Astrocyte of the cerebellum (primary cell): ENCODE measurements around the gene PDE4DIP.
A peak's percentile ranks its signal among the peaks of the same experiment; 100 is the strongest.
"Not testable (repeated sequence)": the region's sequence is repeated elsewhere in the genome, so short reads cannot be mapped to it uniquely, and the experiment has no call there.

Source experiments
- DNase-seq: peaks from one replicate; pipeline ENCODE4 v3.0.0-alpha.2; 2011; ENCODE audit warnings: low read depth
- H3K4me3 ChIP-seq: 2 replicates; pipeline ENCODE4 v1.5.1; 2011; ENCODE audit warnings: mild to moderate bottlenecking, low read depth, low read length, moderate library complexity
- in situ Hi-C: cut with HindIII; loops from 2 replicates; pipeline ENCODE4 v1.10.0; 2017; ENCODE audit warnings: low sequenced_read_pairs

Gene PDE4DIP

GRCh38 chr1:148952253-148952937, 108.2 kb downstream of the PDE4DIP start:
- peak overlapping the region; percentile 51 for H3K4me3 ChIP-seq
- in situ Hi-C loops, DNase-seq: not testable (repeated sequence)

- H3K4me3 ChIP-seq, result peak overlapping the region; percentile 51
- DNase-seq, result peak; percentile 2
- in situ Hi-C loops, result not testable (repeated sequence)
Observed at GRCh38 chr1:148952938-148953616, 108.8 kb downstream of the PDE4DIP start.

- DNase-seq, in situ Hi-C loops: not testable (repeated sequence)
- H3K4me3 ChIP-seq, result peak overlapping the region; percentile 51
Observed at GRCh38 chr1:148953730-148954129, 109.5 kb downstream of the PDE4DIP start.

DNA sequence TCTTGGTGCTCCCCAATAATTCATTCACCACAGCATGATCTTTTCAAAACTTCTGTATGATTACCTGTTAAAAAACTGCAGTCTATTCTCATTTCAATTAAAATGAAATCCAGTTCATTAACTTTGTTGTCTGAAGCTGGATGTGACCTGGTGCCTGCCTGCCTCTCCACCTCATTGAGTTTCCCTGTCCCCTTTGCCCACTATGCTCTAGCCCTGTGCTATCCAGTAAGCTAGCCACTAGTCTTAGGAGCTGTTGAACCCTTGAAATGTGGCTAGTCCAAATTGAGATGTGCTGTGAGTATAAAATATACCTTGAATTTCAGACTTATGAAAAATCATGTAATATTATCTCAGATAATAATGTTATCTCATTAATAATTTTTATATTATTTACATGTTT, 114.1 kb downstream of the PDE4DIP start:
- DNase-seq, in situ Hi-C loops, H3K4me3 ChIP-seq: not testable (repeated sequence)

DNA sequence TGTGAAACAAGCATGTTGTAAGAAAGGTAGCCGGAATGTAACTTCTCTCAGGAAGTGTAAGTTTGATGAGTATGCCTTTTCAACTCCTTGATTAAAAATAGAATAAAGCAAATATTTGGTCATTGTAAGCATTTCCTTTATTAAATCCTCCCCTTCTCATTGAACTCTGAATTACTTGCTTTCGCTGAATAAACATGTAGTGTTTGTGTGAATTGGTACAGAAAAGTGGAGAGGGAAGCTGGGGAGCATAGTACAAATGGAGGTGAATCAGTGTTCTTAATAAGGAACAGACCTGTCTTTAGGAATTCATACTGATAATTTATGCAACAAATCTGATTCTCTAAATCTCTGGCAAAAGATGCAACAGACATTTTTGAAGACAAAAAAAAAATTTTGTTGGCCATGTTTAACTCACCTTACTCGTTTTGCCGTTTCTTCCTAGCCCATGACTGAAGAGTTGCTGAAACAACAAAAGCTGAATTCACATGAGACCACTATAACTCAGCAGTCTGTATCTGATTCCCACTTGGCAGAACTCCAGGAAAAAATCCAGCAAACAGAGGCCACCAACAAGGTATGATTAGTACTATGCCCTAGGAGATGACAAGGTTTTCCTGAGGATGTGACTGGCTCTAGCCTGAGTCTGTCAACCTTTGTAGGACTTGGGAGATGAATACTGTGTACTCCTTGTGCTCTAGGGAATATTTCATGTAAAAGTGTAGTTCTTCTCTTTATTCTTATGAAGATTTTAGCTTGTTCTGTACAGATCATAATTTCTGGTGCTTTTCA, 116.2 kb downstream of the PDE4DIP start:
- H3K4me3 ChIP-seq, DNase-seq, in situ Hi-C loops: not testable (repeated sequence)

DNA sequence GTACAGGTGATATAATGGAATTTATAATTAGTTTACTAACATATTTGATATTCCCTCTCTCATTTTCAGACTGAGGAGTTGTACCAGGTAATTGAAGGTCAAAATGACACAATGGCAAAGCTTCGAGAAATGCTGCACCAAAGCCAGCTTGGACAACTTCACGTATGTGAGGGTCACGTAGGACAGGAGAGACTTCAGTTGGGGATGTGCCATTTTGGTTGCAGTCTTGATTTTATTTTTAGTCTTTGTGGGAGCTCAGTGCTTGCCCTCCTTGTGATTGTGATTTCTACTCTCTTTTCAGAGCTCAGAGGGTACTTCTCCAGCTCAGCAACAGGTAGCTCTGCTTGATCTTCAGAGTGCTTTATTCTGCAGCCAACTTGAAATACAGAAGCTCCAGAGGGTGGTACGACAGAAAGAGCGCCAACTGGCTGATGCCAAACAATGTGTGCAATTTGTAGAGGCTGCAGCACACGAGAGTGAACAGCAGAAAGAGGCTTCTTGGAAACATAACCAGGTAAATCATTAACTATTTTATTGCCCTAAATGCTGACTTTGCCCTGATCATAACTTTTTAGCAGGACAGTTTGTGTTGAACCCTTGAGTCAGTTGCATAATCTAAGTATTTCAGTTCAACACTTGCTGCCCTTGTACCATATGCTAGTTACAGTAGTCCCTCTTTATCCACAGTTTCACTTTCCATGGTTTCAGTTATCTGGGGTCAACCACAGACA, 118.1 kb downstream of the PDE4DIP start:
- in situ Hi-C loops, H3K4me3 ChIP-seq, DNase-seq: not testable (repeated sequence)

DNA sequence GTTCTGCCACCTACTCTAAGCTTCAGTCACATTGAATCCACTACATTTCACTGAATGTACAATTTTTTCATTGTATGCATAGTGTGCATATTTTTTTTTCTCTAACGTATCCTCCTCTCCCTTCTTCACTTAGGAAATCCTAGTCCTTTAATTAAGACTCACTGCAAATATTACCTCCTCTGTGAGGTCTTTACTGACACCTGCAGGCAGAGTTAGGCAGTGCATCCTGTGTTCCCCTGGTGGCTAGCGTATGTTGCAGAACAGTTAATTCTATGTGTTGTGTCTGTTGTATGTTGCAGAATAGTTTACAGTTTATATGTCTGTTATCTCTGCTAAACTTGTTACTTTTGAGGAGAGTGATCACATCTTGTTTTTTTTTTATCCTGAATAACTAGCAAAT, 121.9 kb downstream of the PDE4DIP start:
- DNase-seq, in situ Hi-C loops, H3K4me3 ChIP-seq: not testable (repeated sequence)

DNA sequence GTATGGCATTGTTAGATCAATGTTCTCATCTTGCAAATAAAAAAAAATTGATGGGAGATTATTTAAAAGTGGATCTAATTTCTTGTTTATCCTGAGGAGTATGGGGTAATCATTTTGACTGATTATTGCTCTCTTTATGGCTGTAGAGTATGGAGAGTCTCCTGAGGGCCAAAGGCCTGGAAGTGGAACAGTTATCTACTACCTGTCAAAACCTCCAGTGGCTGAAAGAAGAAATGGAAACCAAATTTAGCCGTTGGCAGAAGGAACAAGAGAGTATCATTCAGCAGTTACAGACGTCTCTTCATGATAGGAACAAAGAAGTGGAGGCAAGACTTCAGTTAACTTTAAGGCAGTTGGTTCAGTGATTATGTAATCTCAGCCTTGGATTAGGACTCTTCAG, 123.4 kb downstream of the PDE4DIP start:
- DNase-seq, in situ Hi-C loops, H3K4me3 ChIP-seq: not testable (repeated sequence)

DNA sequence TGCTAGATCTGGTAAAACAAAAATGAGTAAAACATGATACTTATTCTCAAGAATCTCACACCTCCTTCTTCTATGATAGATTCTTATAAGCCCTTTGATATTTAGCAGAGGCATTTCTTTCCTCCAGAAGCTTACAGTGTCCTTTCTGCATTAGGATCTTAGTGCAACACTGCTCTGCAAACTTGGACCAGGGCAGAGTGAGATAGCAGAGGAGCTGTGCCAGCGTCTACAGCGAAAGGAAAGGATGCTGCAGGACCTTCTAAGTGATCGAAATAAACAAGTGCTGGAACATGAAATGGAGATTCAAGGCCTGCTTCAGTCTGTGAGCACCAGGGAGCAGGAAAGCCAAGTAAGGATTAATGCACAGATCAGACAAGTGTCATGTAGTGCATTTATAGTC, 124.5 kb downstream of the PDE4DIP start:
- in situ Hi-C loops, DNase-seq, H3K4me3 ChIP-seq: not testable (repeated sequence)

GRCh38 chr1:148969126-148969525, 124.9 kb downstream of the PDE4DIP start:
- in situ Hi-C loops, DNase-seq, H3K4me3 ChIP-seq: not testable (repeated sequence)

GRCh38 chr1:148975453-148975852, 131.2 kb downstream of the PDE4DIP start:
- DNase-seq, result peak; percentile 18
- H3K4me3 ChIP-seq, in situ Hi-C loops: not testable (repeated sequence)

DNA sequence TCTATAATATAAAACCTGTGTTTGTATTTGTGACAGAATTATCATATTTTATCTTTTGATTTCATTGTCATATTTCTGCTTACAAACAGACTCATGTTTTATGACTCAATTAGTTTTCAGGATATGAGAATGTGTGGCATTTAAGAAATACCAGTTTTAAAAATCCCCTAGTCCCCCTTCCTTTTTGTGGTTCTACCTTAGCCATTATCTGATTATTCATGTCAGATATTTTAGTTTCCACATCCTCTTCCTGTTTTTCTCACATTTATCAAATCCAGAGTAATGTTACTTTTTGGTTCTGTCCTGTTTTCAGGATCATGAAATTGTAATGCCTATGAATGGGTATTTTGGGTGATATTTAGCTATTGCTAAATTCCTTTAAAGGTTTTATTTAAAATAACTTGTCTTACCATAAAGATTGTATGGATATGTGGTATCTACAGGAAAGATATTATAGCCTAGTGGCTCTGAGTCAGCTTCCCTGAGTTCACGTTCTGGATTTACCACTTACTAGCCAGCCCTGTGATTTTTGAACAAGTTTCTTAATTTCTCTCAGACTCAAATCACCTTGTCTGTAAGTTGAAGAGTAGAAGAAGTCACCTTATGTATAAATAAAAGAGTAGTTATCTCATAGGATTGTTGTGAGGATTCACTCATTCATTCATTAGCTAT, 131.8 kb downstream of the PDE4DIP start:
- H3K4me3 ChIP-seq, DNase-seq, in situ Hi-C loops: not testable (repeated sequence)

DNA sequence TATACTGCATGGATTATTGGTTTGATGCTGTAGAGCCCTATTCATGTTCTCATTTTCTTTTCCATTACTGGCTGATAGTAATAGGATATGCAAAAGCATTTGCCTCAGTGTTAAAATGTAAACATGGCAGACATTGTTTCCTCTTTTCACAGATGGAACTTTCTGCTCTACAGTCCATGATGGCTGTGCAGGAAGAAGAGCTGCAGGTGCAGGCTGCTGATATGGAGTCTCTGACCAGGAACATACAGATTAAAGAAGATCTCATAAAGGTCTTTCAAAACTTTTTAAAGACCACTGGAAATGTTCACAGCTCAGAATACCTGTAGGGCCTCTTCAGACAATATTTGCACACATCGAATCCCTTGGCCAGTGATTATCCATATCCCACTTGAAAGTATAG, 133.6 kb downstream of the PDE4DIP start:
- H3K4me3 ChIP-seq, in situ Hi-C loops, DNase-seq: not testable (repeated sequence)

GRCh38 chr1:148989378-148989777, 145.2 kb downstream of the PDE4DIP start:
- H3K4me3 ChIP-seq, DNase-seq, in situ Hi-C loops: not testable (repeated sequence)

- in situ Hi-C loops, DNase-seq: not testable (repeated sequence)
Observed at GRCh38 chr1:148990233-148990788, 146.1 kb downstream of the PDE4DIP start.

DNA sequence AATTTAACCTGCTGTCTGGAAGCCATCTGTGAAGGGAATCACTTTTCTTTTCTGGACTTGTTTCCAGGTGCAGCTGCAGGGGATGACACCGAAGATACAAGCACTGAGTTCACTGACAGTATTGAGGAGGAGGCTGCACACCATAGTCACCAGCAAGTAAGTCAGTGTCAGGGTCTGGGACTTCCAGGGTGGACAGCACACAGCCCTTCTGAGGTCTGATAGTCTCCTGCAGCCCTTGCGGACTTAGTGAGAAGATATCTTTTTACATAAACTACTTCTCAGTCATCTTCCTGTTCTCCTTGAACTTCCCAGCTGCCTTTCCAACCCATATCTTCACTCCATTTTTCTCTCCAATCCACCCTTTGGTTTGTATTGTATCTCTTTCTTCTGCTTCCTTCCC, 147.6 kb downstream of the PDE4DIP start:
- DNase-seq, H3K4me3 ChIP-seq, in situ Hi-C loops: not testable (repeated sequence)

More at GRCh38 chr1:148990233-148990788, 146.1 kb downstream of the PDE4DIP start:
- H3K4me3 ChIP-seq, result not testable (repeated sequence)
